ENCODE data around the gene GJB4.
"Not testable (repeated sequence)": the region's sequence is repeated elsewhere in the genome, so short reads cannot be mapped to it uniquely, and the experiment has no call there.

The GJB4 gene

GRCh38 chr1:34808051-34808810, 48.7 kb downstream of the GJB4 start:
- no peak for DNase-seq

GRCh38 chr1:34810781-34811180, 51.2 kb downstream of the GJB4 start:
- DNase-seq, result not testable (repeated sequence)
